Activated T-cell treated with anti-CD3 and anti-CD28 coated beads, Interleukin-2, amount 50 U/mL, for 1 hour (primary cell): Measurements from ENCODE around the gene RXRB.

Experiments
- DNase-seq: peaks from one replicate; pipeline ENCODE4 v3.0.0-alpha.2; 2020

RXRB gene

DNA sequence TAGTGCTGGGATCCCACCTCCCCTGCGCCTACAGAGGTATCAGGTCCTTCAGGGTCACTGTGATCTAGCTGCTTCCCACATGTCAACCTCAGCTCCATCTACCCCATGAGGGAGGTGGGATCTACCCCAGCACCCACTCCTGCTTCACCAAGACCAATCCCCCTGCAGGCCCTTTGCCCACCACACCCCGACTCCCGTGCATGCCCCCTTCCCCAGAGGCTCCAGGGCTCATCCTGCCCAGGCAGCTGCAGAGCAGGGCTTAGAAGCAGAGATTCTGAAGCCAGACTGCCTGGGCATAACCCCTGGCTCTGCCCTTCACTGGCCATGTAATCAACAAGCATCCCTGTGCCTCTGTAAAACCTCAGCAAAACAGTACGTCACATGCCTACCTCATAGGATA is 25.7 kb downstream of the RXRB start:
- no peak for DNase-seq

DNA sequence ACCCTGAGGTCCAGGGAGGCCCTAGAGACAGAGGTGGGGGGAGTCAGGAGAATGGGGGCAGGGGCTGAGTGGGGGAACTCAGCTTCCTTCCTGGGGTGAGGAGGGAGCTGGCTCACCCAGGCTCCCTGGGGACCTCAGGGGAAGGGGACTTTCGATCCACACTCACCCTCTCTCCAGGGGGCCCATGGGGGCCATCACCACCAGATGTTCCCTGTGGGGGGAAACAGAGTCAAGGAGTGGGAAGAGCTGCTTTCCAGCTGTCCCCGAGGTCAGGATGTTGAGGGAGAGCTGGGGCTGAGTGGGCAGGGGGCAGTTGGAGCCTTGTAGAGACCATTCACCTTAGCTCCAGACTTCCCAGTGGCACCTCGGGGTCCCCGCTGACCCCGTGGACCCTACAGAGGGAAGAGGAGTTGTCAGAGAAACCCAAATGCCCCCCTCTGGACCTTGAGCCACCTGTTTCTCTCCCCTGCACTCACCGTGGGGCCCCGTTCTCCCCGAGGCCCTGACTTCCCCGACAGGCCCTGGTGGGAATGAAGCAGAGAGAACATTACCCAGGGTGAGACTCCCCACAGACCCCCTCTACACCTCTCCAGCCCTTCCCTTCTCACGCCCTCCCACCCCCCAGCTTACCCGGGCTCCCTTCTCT is 26.8 kb downstream of the RXRB start:
- no peak for DNase-seq

DNA sequence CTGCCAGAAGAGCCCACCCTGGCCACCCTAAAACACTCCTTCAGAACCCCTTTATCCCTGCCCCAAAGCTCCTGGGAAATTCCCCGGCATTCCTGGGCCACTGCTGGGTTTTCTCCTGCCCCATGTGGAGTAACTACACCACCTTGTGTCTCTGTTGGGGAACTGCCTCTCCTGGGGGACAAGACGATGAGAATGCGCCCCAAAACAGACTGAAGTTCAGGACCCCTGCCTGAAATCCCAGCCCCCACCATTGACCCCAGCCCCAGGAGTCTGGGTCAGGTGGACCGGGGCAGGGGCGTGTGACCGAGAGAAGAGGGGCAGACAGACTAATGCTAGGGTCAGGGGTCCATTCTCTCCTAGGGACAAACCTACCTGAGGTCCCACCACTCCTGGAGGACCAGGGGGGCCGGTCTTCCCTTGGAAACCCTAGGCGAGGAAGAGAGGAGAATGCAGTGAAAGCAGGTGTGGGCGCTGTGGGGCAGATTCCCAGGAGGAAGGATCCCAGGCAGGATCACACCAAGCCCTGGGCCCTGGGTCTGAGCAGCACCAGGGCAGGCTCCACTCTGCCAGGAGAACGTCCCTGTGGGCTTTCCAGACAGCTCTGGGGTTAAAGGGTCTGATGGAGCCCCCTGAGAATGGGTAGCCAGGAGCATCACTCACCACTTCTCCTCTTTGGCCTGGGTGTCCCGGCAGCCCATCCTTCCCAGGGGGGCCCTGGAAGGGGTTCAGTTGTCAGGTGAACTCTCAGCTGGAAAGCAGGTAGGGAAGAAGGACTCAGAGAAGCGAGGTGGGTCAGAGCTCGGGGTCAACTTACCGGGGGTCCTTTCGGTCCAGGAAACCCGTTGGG is 27.6 kb downstream of the RXRB start:
- DNase-seq: no peak

DNA sequence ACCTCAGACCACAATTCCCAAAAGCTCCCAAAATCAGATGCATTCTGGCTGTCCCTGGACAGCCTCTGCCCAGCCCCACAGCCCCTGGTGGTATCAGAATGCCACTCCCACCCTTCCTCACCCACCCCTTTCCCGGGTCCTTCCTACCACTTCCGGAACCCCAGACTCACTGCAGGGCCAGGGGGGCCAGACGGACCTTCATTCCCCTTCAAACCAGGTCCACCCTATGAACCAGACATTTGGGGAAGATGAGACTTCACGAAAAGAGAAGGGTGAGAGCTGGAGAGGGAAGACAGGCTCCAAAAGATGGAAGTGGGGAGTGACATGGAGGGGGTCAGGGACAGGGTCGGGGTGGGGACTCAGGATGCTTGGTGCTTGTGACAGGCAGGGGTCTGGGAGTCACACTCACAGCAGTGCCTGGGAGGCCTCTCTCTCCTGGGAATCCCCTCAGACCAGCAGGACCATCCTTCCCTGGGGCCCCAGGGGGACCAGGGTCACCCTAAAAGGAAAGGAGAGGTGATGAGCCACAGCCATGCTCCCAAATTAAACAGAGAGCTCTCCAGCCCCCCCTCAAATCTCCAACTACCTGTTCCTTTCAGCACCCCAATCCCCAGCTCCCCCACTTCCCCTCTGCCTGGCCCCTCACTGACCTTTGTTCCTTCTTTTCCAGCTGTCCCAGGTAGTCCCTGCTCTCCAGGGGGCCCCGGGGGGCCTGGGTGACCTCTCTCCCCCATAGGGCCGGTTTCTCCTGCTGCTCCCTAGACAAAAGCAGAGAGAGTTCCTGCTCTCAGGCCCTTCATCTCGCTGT is 28.4 kb downstream of the RXRB start:
- no peak for DNase-seq

DNA sequence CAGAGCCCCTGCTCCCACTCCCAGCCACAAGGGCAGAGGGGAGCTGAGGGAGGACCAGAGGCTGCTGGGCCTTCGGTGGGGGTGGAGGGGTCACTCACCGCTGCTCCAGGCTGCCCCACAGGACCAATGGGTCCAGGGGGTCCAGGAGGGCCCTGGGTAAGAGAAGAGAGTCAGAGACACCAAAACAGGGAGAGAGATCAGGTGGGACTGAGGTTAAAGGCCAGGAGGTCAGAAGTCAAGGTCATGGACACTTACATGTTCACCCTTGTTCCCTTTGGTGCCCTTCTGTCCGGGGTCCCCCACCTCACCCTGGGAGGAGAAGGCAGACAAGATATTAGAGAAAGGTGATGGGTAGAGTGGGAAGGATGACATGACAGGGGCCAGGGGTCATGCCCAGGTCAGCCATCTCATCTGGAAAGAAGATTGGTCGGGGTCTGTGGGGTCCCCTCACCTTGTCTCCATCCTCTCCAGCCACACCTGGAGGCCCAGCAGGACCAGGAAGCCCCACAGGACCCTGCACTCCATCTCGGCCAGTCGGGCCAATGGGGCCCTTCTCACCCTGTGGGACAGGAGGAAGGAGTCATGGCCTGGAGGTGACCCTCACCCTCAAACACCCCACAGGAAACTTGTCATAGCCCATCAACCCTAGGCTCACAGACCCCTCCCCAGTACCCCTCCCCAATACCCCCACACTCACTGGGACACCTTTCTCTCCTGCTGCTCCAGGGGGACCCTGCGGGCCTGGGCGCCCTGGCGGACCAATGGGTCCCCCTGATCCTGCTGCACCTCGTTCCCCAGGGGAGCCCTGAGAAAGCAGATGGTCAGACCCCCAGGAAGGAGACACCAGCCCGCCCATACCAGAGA is 29.2 kb downstream of the RXRB start:
- DNase-seq: no peak

DNA sequence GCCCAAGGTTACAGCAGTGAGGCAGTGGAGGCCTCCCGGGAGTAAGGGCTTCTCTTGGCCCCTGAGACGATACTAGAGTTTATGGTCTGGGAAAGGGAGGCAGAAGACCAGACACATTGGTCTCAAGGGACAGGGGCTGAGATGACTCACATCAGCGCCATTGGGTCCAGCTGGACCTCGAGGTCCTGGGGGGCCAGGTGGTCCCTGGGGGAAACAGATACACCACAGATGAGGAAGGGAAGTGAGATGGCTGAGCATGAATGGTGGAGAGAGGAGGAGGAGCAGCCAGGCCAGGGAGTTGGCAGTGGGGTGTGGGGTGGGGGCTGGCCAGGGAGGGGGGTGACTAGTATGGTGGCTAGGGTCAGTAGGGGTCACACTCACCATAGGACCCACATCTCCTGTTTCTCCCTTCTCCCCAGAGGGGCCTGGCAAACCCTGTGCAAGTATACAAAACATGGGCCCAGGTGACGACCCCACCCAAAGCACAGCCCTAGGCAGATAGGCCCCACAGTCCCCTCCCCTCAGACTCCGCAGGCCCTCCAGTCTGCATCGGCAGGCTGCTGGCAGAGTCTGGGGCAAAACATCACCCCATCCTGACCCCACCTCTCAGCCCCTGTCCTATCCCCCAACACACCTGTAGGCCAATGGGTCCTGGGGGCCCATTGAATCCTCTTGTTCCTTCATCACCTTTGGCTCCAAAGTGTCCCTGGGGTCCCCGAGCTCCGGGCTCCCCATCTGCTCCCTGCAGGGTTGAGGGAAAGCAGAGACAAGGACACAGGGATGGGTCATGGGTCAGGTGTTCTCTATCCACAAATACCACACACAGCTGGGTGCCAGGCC is 30.1 kb downstream of the RXRB start:
- no peak for DNase-seq

DNA sequence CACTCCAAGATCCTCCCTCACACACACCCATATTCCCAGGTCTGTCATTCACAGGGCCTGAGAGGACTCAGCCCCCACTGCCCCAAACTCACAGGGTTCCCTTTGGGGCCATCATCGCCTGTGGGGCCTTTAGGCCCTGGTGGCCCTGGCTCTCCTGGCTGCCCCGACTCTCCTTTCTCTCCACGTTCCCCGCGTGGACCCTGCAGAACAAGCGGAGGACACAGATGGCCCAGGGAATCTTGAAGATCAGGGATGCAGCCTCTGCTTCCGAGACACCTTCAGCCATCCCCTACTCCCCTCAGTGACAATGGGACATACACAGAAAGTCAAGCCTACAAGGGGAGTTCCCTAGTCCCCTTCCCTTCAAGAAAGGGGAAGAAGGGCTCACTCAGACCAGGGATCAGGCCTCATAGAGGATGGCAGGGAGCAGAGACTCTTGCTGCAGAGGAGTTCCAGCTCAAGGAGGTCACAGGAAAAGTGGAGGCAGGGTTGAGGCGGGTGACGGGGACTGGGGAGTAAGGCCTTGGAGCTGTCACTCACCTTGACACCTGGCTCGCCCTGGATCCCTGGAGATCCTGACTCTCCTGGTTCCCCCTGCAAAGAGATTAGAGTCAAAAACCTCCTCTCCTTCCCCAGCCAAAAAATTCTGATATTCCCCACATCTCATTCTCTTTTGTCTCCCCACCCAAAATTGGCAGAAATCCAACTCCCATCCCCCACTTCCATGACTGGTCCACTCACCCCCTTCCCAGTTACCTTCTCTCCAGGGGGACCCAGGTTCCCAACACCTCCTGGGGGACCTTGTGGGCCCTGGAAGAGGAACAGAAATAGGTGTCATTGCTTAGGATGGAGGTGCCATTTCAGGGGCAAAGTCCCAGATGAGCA is 30.9 kb downstream of the RXRB start:
- DNase-seq: no peak

DNA sequence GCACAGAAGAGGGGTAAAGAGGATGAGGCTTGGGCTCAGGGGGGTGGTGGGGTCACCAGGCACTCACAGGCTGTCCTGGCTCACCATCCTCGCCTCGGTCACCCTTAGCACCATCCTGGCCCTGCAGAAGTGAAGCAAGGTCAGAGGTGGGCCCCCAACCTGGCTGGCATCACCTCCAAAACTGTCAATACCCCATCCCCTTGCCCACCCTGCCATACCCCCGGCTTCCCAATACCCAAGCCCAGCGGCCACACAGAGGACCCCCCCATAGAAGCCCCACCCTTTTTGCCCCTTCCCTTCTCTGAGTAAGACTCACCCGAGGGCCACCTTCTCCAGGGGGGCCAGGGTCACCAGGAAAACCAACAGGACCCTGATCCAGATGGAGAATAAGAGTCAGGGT is 31.8 kb downstream of the RXRB start:
- DNase-seq: no peak

DNA sequence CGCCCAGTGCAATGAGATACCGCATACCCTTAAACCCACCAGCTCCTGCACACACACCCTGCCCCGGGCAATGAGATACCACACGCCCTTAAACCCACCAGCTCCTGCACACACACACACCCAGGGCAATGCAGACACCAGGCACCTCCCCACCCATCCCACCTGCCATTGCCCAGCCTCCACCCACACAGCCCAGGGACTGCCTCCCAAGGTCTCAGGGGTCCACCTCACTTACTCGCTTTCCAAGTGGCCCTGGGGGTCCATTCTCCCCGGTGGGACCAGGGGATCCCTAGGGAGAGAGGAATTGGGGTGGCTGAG is 32.2 kb downstream of the RXRB start:
- no peak for DNase-seq

DNA sequence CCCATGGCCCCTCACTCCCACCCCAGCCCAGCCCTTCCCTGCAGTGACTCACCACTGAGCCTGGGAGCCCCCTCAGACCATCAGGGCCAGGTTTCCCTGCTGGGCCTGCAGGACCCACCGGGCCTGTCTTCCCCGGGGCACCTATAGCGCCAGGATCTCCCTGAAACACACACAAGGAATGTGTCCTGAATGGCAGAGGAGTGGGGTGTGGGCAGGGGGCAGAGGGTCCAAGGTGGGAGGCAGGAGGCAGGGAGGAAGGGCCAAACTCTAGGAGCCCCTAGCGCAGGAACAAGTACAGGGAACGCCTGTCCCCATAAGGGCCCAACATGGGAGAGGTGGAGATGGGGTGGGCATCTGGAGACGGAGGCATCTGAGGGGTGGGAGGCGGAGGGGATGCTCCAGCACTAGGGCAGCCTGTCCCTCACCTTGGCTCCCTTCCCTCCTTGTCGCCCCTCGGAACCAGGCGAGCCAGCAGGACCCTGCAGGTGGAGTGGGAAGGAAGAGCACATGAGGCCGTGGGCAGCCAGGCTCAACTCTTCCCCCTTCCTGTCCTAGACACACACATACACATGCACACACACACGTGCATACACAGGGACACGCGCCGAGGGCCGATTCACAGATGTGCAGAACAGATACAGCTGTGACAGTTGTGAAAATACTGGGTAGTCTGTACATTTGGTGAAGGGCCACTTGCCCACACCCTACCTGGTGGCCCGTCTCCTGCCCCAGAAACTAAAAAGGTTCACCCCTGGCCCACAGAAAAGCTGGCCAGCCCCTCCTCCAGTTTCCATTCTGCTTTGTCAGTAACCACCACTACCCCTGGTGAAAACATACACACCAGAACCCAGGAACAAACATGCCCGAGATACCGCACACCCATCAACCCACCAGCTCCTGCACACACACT is 32.8 kb downstream of the RXRB start:
- DNase-seq: no peak

DNA sequence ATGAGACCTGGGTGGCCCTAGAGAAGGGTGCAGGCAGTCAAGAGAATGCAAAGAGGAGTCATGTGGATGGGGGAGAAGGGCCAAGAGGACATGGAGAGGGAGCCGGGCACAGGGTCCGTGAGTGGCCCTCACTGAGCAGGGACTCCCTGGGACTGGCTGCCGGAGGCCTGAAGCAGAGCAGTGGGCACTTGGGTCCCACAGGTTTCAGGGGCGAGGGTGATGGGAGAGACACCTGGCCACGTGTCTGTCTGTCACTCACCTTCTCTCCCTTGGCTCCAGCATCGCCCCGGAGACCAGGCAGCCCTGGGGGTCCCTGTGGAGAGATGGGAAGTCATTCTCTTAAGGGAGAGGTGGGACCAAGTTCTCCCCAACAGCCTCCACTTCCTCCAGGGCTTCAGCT is 33.7 kb downstream of the RXRB start:
- DNase-seq: no peak

DNA sequence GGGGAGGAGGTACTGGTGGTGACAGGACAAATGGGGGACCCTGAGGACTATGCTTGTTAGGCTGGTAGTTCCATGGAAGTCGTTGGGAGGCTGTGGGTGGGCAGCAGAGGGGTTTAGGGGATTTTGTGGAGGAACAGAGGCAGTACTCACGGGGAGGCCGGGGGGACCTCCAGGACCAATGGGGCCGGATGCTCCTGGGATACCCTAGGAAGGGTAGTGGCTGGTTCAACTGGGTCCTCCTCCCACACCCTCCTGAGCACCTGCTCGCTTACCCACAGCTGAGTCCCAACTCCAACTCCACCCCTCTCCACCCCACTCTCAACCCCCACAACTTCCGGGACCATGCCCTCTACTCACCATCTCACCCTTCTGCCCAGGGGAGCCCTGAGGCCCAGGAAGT is 34.1 kb downstream of the RXRB start:
- no peak for DNase-seq

DNA sequence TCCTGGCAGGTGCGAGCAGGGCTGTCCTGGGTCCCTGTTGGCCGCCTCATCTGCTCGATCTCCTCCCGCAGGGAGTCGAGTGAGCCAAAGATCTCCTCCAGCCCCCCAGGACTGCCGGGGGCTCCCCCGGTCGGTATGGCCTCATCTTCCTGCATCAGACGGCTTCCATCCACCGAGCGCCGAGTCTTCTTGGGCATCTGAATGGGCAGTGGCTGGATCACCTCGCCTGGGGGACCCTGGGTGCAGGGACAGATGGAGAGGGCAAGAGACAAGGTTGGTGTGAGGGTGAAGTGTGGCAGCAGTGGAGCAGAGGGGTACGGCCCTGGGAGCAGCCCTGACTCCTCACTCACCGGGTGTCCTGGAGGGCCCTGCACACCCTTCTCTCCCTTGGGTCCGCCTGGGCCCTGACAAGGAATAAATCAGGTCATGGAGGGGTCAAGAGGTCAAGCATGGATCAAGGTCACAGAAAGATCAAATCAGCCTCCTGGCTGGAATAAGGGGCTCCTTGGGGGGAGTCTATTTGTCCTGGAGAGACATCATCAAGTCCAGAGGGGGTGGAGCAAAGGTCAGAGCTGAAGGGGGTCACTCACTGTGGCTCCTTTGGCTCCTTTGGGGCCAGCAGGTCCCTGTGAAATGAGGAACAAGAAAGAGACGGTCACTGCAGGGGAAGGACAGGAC is 34.7 kb downstream of the RXRB start:
- no peak for DNase-seq

DNA sequence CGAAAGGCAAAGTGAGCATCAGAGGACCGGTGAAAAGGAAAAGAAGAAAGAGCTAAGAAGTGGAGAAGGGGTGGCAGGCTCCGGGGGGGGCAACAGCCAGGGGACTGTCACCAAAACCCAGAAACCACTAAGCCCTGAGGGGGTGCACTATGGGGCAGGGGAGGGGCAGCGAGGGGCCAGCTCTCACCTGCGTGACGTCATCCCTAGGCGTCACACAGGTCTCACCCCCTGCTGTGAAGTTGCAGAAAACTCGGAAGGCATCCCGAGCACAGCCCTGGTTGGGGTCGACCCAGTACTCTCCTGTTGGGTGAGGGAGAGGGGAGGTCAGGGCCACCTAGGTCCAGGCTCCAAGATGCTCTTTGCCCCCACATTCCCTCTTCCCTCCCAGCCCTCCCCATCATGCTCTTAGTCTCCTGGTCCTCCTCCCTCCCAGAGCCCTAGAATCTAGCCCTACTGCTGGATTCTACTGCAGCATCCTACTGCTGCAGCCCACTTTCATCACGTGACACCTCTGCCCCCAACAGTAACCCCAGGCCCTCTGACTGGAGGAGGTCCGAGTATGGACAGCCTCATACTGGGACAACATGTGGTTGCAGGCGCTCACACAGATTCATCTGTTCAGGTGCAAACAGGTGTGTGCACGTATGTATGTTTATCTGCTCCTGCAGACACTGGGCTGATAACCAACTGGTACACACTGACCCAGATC is 35.6 kb downstream of the RXRB start:
- no peak for DNase-seq

DNA sequence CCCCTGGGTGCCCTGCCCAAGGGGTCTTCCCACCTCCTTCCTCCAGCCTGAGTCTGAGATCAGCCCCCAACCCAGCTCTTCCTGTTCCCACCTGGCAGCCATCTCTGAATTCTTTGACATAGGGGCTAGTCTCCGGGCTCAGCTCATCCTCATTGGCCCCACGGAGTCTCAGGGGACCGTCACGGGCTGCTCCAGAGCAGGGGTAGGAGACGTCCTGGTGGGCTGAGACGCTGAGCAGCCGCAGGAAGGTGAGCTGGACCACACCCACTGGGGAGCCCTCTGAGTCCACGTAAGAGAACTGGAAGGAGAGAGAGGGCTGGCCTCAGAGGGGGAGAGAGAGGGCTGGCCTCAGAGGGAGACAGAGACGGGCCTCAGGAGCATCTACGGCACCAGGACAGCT is 36.3 kb downstream of the RXRB start:
- no peak for DNase-seq

DNA sequence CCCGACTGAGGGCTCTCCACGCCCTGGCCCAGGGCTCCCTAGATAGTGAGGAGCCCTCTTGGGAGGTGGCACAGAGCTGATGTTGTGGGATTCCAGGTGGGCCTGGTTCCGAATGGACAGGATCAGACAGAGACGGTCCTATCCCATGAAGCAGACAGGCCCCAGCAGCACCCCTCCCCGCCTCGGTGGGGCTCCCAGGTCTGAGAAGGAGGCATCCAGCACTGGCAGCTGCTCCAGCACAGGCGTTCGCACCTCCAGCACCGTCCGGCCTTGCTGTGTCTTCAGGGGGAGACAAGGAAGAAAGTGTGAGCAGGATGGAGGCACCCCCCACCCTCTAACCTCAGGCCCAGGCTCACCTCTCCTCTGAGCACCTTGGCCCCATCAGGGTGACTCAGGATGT is 36.9 kb downstream of the RXRB start:
- DNase-seq: no peak

DNA sequence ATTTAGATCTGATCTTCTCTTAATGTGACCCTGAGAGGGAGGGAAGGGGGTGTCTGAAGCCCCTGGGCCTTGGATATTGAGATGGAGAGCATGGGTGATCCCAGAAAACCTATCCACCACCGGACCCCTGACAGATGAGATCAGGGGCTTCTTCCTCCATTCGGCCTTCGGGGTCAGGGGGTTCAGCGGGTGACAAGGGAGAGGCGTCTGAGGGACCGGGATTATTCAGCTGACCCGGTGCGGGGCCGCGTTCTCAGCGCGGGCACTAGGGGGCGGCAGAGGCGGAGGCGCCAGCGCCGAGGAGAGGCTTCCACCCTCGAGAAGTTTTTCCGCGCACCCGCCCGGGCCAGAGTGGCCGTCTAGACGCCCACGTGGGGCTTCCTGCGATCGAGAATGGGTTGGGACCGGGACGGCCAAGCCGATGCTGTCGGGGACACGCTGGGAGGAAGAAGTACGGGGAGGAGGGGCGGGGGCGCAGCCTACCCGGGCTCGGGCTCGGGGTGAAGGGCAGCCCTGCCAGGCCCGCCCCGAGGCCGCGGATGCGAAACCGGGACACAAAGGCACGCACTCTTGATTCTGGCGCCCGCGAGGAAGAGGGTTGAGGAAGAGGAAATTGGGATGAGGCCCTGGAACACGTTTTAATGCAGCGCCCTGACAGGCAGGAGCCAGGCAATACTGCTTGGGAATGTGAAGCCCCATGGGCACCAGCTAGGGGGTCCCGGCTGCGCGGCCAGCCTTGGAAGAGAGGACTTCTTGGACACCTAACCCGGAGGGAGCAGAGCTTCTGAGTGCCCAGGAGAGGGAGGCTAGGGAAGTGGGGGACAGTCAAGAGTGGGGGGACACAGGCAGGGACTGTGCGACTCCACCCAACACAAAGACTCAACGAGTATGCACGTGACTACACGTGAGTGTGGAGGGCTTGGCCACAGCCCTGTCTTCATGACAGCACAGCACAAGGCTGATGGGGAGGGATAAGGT is 38.8 kb downstream of the RXRB start:
- peak; percentile 89 for DNase-seq
